ENCODE measurements around the gene CNDP2. TPM values are rescaled to one million over a fixed set of nuclear protein-coding genes. Genes with fewer than 3 reads are reported as not detected.

The CNDP2 gene
- polyA plus RNA-seq (2013, experiment 1 of 2; ENCODE audit: insufficient read length): 57.8 TPM
- 59.9 TPM for polyA plus RNA-seq (2013, experiment 2 of 2; ENCODE audit: insufficient read length)

GRCh38 chr18:74495581-74496507 is at the start of gene CNDP2:
Gene CNDP2 (plus strand): TSS chr18:74496363. CDS start chr18:74499974, 3,611 bp downstream.
- DNase-seq: peak; percentile 99

GRCh38 chr18:74446631-74447403 is 49.3 kb upstream of the CNDP2 start:
- DNase-seq: no peak

- no peak for DNase-seq
Measured at GRCh38 chr18:74447404-74448152, 48.6 kb upstream of the CNDP2 start.

GRCh38 chr18:74450626-74451025 is 45.5 kb upstream of the CNDP2 start:
- DNase-seq: no peak

GRCh38 chr18:74451148-74451547 is 45.0 kb upstream of the CNDP2 start:
- DNase-seq: no peak

GRCh38 chr18:74453016-74453566 is 43.1 kb upstream of the CNDP2 start:
- no peak for DNase-seq

GRCh38 chr18:74453642-74454198 is 42.4 kb upstream of the CNDP2 start:
- DNase-seq: no peak

GRCh38 chr18:74454279-74454751 is 41.8 kb upstream of the CNDP2 start:
- DNase-seq: no peak

- DNase-seq: no peak
Measured at GRCh38 chr18:74455386-74455785, 40.8 kb upstream of the CNDP2 start.

GRCh38 chr18:74456017-74456348 is 40.2 kb upstream of the CNDP2 start:
- no peak for DNase-seq

- no peak for DNase-seq
Measured at GRCh38 chr18:74456349-74457042, 39.7 kb upstream of the CNDP2 start.

- DNase-seq: no peak
Measured at GRCh38 chr18:74457043-74457724, 39.0 kb upstream of the CNDP2 start, which contains the start of gene DIPK1C. Gene DIPK1C (minus strand): TSS chr18:74457308. CDS start chr18:74457259, 49 bp downstream.

GRCh38 chr18:74457725-74458421 is 38.3 kb upstream of the CNDP2 start:
- DNase-seq: no peak

- DNase-seq: no peak
Measured at GRCh38 chr18:74459889-74460288, 36.3 kb upstream of the CNDP2 start.

- no peak for DNase-seq
Measured at GRCh38 chr18:74460825-74461224, 35.3 kb upstream of the CNDP2 start.

- DNase-seq: no peak
Measured at GRCh38 chr18:74463254-74463653, 32.9 kb upstream of the CNDP2 start.

GRCh38 chr18:74463983-74464382 is 32.2 kb upstream of the CNDP2 start:
- DNase-seq: no peak

- no peak for DNase-seq
Measured at GRCh38 chr18:74465775-74466174, 30.4 kb upstream of the CNDP2 start.

- DNase-seq: no peak
Measured at GRCh38 chr18:74468547-74469061, 27.6 kb upstream of the CNDP2 start.

- DNase-seq: no peak
Measured at GRCh38 chr18:74472312-74472711, 23.9 kb upstream of the CNDP2 start.

Data from fibroblast of skin of scalp (primary cell).